Keratinocyte (primary cell): ENCODE results near the gene CHAC1. TPM values are rescaled to one million over a fixed set of nuclear protein-coding genes. Genes with fewer than 3 reads are reported as not detected.

Experiments used
- DNase-seq: peaks from one replicate; pipeline ENCODE4 v3.0.0-alpha.2; 2011; ENCODE audit warnings: low read depth, missing footprints, low spot score
- FAIRE-seq: peaks from 2 replicates; lab custom pipeline; 2011; peaks lifted over from hg19 to GRCh38; lab: Jason Lieb, UNC
- H2AFZ ChIP-seq: 2 replicates; pipeline ENCODE4 v1.6.0; 2012; ENCODE audit warnings: low read length, control low read depth, inconsistent platforms; ENCODE audit not compliant: control insufficient read depth
- H3K27ac ChIP-seq: 2 replicates; pipeline ENCODE4 v1.5.1; 2011; ENCODE audit warnings: low read length; ENCODE audit not compliant: control insufficient read depth, insufficient read depth
- H3K27me3 ChIP-seq: 3 replicates; pipeline ENCODE4 v1.6.0; 2011; ENCODE audit warnings: low read length; ENCODE audit not compliant: control insufficient read depth, insufficient read depth; ENCODE audit errors: extremely low read depth
- H3K36me3 ChIP-seq, 2 experiments: 2 replicates in 1 of 2; 3 replicates in 1 of 2; pipeline ENCODE4 v1.5.1; 2011; ENCODE audit warnings: low read length in 2 of 2, mild to moderate bottlenecking in 1 of 2; ENCODE audit not compliant: control insufficient read depth in 2 of 2, insufficient read depth in 2 of 2; ENCODE audit errors: extremely low read depth in 1 of 2
- H3K4me1 ChIP-seq: 3 replicates; pipeline ENCODE4 v1.5.1; 2011; ENCODE audit warnings: low read length; ENCODE audit not compliant: control insufficient read depth, insufficient read depth; ENCODE audit errors: extremely low read depth
- H3K4me2 ChIP-seq: 3 replicates; pipeline ENCODE4 v1.6.0; 2011; ENCODE audit warnings: low read depth, low read length; ENCODE audit not compliant: control insufficient read depth, insufficient read depth; ENCODE audit errors: extremely low read depth
- H3K4me3 ChIP-seq, 3 experiments: fragments of 200-600 bp in 1 of 3; sonication (generic) in 1 of 3; 2 replicates in 2 of 3; 3 replicates in 1 of 3; pipeline ENCODE4 v1.5.1; 2011 to 2016; ENCODE audit warnings: low read length in 3 of 3, mild to moderate bottlenecking in 3 of 3, control low read depth in 2 of 3, inconsistent platforms in 1 of 3, low read depth in 1 of 3, mixed read lengths in 1 of 3, mixed run types in 1 of 3, moderate library complexity in 1 of 3; ENCODE audit not compliant: control insufficient read depth in 2 of 3, insufficient read depth in 2 of 3; ENCODE audit errors: extremely low read depth in 1 of 3
- H3K79me2 ChIP-seq: 2 replicates; pipeline ENCODE4 v1.6.0; 2012; ENCODE audit warnings: low read length; ENCODE audit not compliant: control insufficient read depth, insufficient read depth
- H3K9ac ChIP-seq: 3 replicates; pipeline ENCODE4 v1.6.0; 2011; ENCODE audit warnings: low read length; ENCODE audit not compliant: control insufficient read depth, insufficient read depth; ENCODE audit errors: extremely low read depth
- H3K9me1 ChIP-seq: 3 replicates; pipeline ENCODE4 v1.6.0; 2011; ENCODE audit warnings: low read length; ENCODE audit not compliant: control insufficient read depth, insufficient read depth; ENCODE audit errors: extremely low read depth
- H3K9me3 ChIP-seq: 2 replicates; pipeline ENCODE4 v1.5.1; 2012; ENCODE audit warnings: low read depth, low read length; ENCODE audit not compliant: control insufficient read depth
- H4K20me1 ChIP-seq: 3 replicates; pipeline ENCODE4 v1.6.0; 2011; ENCODE audit warnings: low read length; ENCODE audit not compliant: control insufficient read depth, insufficient read depth; ENCODE audit errors: extremely low read depth
- CTCF ChIP-seq, 3 experiments: IDR thresholded peaks in 1 of 3; conservative IDR thresholded peaks in 1 of 3; optimal IDR thresholded peaks in 1 of 3; 2 replicates in 2 of 3; 3 replicates in 1 of 3; pipeline versions ENCODE3 to v1.5.1; 2011; ENCODE audit warnings: low read length in 3 of 3, mild to moderate bottlenecking in 3 of 3, moderate library complexity in 2 of 3, control low read depth in 1 of 3, inconsistent platforms in 1 of 3; ENCODE audit not compliant: insufficient read depth in 2 of 3; ENCODE audit errors: extremely low read depth in 1 of 3
- EZH2 ChIP-seq: IDR thresholded peaks from one replicate; pipeline ENCODE4 v1.6.1; 2012; ENCODE audit warnings: inconsistent platforms, mild to moderate bottlenecking, low read length, moderate library complexity
- dilution Hi-C: fragments of 300-500 bp; cut with MboI; formaldehyde crosslinking; loops from one replicate; pipeline ENCODE4 v1.7.0; 2020; ENCODE audit warnings: low sequenced_read_pairs; ENCODE audit not compliant: extremely low pct_ligation_motif_present
- polyA plus RNA-seq, 5 experiments: library from polyadenylated mRNA; depleted of rRNA in 3 of 5; stranded (reverse) in 3 of 5; stranded (forward) in 1 of 5; unstranded in 1 of 5; fragments of >200 nt; gene quantifications; 1 replicate in 1 of 5; 2 replicates in 3 of 5; 3 replicates in 1 of 5; pipeline versions ENCODE4 v1.2.1 to v1.2.3, GENCODE V29; 2011 to 2012; ENCODE audit warnings: missing spikeins in 2 of 5, low read depth in 1 of 5, low replicate concordance in 1 of 5

Gene CHAC1
- polyA plus RNA-seq, 1 donor (not counting 4 experiments of a cell fraction or from before 2014, with no cell fraction given) = 6.4 TPM

GRCh38 chr15:40912478-40912877 lies 40.8 kb upstream of the CHAC1 start:
- H3K9me1 ChIP-seq = no peaks in the 10 kb centered on the region
- H3K9me3 ChIP-seq = no peaks in the 10 kb centered on the region
- TF ChIP-seq EZH2 (no peak), CTCF (optimal IDR thresholded peaks at IDR 0.05 in 1 of 3, IDR thresholded peaks at IDR 0.05 in 1 of 3, conservative IDR thresholded peaks at IDR 0.05 in 1 of 3; ENCODE audit: extremely low read depth in 1 of 3, insufficient read depth in 2 of 3, low read length in 3 of 3) (no peak)
- H3K27me3 ChIP-seq = peaks cover 3% of the 10 kb centered on the region
- no peaks in the 10 kb centered on the region for H3K79me2 ChIP-seq
- H3K9ac ChIP-seq = no peak overlapping the region
- H4K20me1 ChIP-seq = no peaks in the 10 kb centered on the region
- DNase-seq (no peak), FAIRE-seq (no peak)
- H3K4me3 ChIP-seq = no peak overlapping the region
- H3K4me1 ChIP-seq = peaks cover under 1% of the 10 kb centered on the region
- no peak overlapping the region for H2AFZ ChIP-seq
- H3K27ac ChIP-seq = no peak overlapping the region
- H3K4me2 ChIP-seq = no peak overlapping the region
- no peaks in the 10 kb centered on the region for H3K36me3 ChIP-seq
- dilution Hi-C loops = loop anchor here (25.0 kb wide), 1 partner anchor 100 kb away; no protein-coding TSS in a partner anchor

- DNase-seq (no peak), FAIRE-seq (no peak)
- Histone ChIP-seq H3K4me1 (no peaks in the 10 kb centered on the region), H3K27me3 (peaks cover 11% of the 10 kb centered on the region), H3K36me3 (no peaks in the 10 kb centered on the region), H3K27ac (no peak overlapping the region), H4K20me1 (no peaks in the 10 kb centered on the region), H3K4me3 (no peak overlapping the region), H3K9me3 (no peaks in the 10 kb centered on the region), H3K4me2 (no peak overlapping the region), H3K9ac (no peak overlapping the region), H2AFZ (no peak overlapping the region), H3K9me1 (no peaks in the 10 kb centered on the region), H3K79me2 (no peaks in the 10 kb centered on the region)
- dilution Hi-C loops = loop anchor here (25.0 kb wide), 1 partner anchor 98 kb away; no protein-coding TSS in a partner anchor
- TF ChIP-seq CTCF (optimal IDR thresholded peaks at IDR 0.05 in 1 of 3, IDR thresholded peaks at IDR 0.05 in 1 of 3, conservative IDR thresholded peaks at IDR 0.05 in 1 of 3; ENCODE audit: extremely low read depth in 1 of 3, insufficient read depth in 2 of 3, low read length in 3 of 3) (no peak), EZH2 (no peak)
These were observed 39.3 kb upstream of the CHAC1 start for GRCh38 chr15:40914013-40914412.
